MM.1S (cell line): ENCODE measurements around the gene CLN5.

Experiments
- CTCF ChIP-seq: fragments of 300-600 bp; sonication (generic); IDR thresholded peaks from 2 replicates; pipeline ENCODE4 v1.5.1; 2016; ENCODE audit warnings: antibody characterized with exemption, low read length, mixed read lengths
- EZH2 ChIP-seq: fragments of 300-600 bp; sonication (generic); optimal IDR thresholded peaks from 2 replicates; pipeline ENCODE3; 2017; ENCODE audit warnings: low read depth, mild to moderate bottlenecking, antibody characterized with exemption, low read length, mixed read lengths
- EZH2phosphoT487 ChIP-seq: fragments of 300-600 bp; sonication (generic); IDR thresholded peaks from 2 replicates; pipeline ENCODE4 v1.6.1; 2018; ENCODE audit warnings: antibody characterized with exemption, low read length

- TF ChIP-seq EZH2phosphoT487 (no peak), CTCF (no peak), EZH2 (no peak)
Observed at GRCh38 chr13:76994281-76994680, 2.4 kb downstream of the CLN5 start.
